ENCODE measurements around the gene CACNA1D. TPM values are rescaled to one million over a fixed set of nuclear protein-coding genes. Genes with fewer than 3 reads are reported as not detected.

The CACNA1D gene
- total RNA-seq, 1 donor from 2014 or later = 2.8 TPM

DNA sequence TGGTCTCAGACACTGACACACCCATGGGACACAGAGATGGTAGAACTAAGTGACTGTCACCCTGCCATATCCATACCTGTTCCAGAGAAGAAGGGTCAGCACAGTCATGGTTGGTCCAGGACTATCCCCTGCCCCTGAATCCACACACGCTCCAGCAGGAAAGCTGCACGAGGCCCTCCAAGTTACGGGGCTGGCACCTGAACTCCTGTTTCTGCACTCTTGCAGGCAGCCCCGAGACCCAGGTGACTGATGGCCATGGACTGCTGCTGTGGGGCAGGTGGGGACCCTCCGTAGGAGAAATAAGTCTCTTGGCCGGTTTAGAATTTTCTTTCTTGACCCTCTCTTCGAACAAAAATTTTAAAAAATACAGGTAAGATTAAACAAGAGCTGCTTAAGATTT, 321.2 kb downstream of the CACNA1D start:
- TF ChIP-seq, protein P1, sequence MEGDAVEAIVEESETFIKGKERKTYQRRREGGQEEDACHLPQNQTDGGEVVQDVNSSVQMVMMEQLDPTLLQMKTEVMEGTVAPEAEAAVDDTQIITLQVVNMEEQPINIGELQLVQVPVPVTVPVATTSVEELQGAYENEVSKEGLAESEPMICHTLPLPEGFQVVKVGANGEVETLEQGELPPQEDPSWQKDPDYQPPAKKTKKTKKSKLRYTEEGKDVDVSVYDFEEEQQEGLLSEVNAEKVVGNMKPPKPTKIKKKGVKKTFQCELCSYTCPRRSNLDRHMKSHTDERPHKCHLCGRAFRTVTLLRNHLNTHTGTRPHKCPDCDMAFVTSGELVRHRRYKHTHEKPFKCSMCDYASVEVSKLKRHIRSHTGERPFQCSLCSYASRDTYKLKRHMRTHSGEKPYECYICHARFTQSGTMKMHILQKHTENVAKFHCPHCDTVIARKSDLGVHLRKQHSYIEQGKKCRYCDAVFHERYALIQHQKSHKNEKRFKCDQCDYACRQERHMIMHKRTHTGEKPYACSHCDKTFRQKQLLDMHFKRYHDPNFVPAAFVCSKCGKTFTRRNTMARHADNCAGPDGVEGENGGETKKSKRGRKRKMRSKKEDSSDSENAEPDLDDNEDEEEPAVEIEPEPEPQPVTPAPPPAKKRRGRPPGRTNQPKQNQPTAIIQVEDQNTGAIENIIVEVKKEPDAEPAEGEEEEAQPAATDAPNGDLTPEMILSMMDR (IDR thresholded peaks at IDR 0.05; ENCODE audit: unreplicated experiment) = no peak
- Mint-ChIP-seq H3K27ac (no peak overlapping the region), H3K36me3 (no peaks in the 10 kb centered on the region), H3K4me1 (no peaks in the 10 kb centered on the region), H3K4me3 (no peak overlapping the region), H3K9me3 (no peaks in the 10 kb centered on the region), H3K27me3 (ENCODE audit: low read depth) (no peaks in the 10 kb centered on the region)
- DNase-seq (ENCODE audit: low spot score in 2 of 2, unreplicated experiment in 2 of 2) = peak in 1 of 2 experiments; percentile 13

DNA sequence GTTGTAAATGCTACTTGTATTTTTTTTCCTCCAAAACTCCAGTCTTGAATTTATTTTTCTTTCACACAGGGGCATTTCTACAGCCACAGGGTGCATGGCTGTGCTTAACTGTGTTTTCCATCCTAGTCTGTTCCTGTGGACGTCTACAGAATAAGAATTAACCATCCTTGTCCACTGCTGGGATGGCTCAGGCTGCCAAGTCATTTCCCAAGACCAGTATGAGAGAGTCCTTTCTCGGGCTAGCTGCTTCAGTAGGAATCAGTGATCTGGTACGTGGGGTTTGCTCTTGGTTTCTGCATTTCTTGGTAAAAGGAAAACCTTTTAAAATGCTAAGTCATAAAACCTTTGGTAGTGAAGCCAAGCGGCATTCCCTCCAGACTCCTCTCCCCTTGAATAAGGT, 322.0 kb downstream of the CACNA1D start:
- Mint-ChIP-seq H3K27me3 (ENCODE audit: low read depth) (no peaks in the 10 kb centered on the region), H3K9me3 (no peaks in the 10 kb centered on the region), H3K4me1 (no peaks in the 10 kb centered on the region), H3K36me3 (no peaks in the 10 kb centered on the region), H3K4me3 (no peak overlapping the region), H3K27ac (no peak overlapping the region)
- no peak for DNase-seq (ENCODE audit: low spot score in 2 of 2, unreplicated experiment in 2 of 2)
- TF ChIP-seq, protein P1 (IDR thresholded peaks at IDR 0.05; ENCODE audit: unreplicated experiment) = no peak

DNA sequence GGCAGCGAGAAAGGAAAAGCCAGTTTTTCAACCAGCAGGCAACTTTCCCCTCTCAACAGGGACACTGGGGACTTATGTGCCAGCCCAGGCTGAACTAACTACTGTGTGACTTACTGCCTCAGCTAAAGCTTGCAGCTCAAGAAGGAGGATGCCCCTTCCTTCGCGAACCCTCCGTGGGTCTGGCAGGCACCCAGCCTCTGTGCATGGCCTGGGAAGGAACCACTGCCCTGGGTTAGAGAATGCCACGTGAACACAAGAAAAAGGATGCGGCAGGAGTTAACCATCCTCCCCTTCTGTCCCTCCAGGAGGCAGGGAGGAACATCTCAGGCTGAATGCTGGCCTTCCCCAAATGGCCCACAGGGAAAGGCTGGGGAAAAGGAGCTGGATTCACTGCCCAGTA, 322.8 kb downstream of the CACNA1D start:
- no peaks in the 10 kb centered on the region for H3K9me3 Mint-ChIP-seq
- DNase-seq (ENCODE audit: low spot score in 2 of 2, unreplicated experiment in 2 of 2) = peak in 1 of 2 experiments; percentile 33
- no peaks in the 10 kb centered on the region for H3K27me3 Mint-ChIP-seq (ENCODE audit: low read depth)
- H3K27ac Mint-ChIP-seq = no peak overlapping the region
- no peaks in the 10 kb centered on the region for H3K36me3 Mint-ChIP-seq
- TF ChIP-seq, protein P1 (IDR thresholded peaks at IDR 0.05; ENCODE audit: unreplicated experiment) = no peak
- H3K4me3 Mint-ChIP-seq = no peak overlapping the region
- H3K4me1 Mint-ChIP-seq = no peaks in the 10 kb centered on the region

DNA sequence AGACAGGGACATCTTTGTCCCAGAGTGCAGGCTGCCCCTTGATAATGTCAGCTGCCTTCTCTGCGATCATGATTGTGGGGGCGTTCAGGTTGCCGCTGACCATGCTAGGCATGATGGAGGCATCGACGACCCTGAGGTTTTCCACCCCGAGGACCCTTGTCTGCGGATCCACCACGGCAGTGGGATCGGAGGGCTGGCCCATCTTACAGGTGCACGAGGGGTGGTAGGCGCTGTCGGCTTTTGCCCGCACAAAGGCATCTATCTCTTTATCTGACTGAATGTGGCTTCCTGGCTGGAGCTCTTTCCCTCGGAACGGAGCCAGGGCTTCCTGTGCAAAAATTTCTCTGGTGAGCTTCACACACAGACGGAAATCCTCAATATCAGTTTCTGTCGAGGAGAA, 323.4 kb downstream of the CACNA1D start:
- no peak for DNase-seq (ENCODE audit: low spot score in 2 of 2, unreplicated experiment in 2 of 2)
- Mint-ChIP-seq H3K4me3 (no peak overlapping the region), H3K4me1 (no peaks in the 10 kb centered on the region), H3K27ac (no peak overlapping the region), H3K27me3 (ENCODE audit: low read depth) (no peaks in the 10 kb centered on the region), H3K36me3 (no peaks in the 10 kb centered on the region), H3K9me3 (no peaks in the 10 kb centered on the region)
- TF ChIP-seq, protein P1 (IDR thresholded peaks at IDR 0.05; ENCODE audit: unreplicated experiment) = no peak

DNA sequence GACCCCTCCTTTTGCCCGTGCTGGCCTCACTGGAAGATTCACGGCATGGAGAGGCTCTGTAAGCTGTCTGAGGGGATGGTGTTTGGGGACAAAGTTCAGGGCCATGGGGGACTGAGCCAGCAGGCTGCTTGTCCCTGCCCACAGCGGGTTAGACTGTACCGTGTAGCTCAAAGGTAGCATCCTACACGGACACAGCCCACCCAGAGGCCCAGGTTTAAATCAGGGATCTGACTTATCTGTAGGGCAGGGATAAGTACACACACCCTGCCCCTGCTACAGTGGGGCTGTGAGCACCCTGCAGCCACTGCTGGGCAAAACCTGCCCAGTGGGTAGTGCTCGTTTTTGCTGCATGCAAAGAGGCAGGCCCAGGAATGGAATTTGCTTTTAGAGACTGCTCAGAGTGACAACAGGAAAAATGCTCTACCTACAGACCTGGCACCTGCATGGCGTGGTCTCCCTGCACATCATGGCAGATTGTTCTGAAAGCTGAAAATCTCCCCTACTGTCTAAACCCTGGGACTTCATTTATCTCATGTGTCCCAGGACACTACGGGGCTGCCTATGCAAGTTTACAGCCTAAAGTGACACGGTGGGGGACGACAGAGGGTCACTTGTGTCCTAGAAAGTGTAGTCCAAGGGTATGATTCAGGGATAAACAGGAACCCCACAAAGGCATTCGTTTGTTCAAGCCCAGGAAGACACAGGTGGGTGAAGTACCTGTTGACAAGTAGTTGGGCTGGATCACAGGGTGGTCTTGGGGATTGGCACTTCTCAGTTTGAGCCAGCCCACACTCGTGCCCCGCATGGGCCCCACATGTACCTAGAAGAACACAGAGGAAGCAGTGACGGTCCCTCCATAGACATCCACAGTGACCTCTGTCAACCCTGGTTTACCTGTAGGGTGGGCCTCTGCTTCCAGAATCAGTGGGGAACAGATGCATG, 324.1 kb downstream of the CACNA1D start:
- H3K4me1 Mint-ChIP-seq = no peaks in the 10 kb centered on the region
- no peak overlapping the region for H3K27ac Mint-ChIP-seq
- TF ChIP-seq, protein P1 (IDR thresholded peaks at IDR 0.05; ENCODE audit: unreplicated experiment) = no peak
- no peak overlapping the region for H3K4me3 Mint-ChIP-seq
- no peaks in the 10 kb centered on the region for H3K9me3 Mint-ChIP-seq
- H3K27me3 Mint-ChIP-seq (ENCODE audit: low read depth) = no peaks in the 10 kb centered on the region
- H3K36me3 Mint-ChIP-seq = no peaks in the 10 kb centered on the region
- DNase-seq (ENCODE audit: low spot score in 2 of 2, unreplicated experiment in 2 of 2) = no peak
